ENCODE measurements around the gene PRR20C. TPM values are rescaled to one million over a fixed set of nuclear protein-coding genes. Genes with fewer than 3 reads are reported as not detected.

PRR20C gene
- total and polyA plus RNA-seq, 2 experiments from 2014 or later, result not detected

Small RNA genes within 50 kb of the gene (small RNA-seq; reads per million reads assigned to genes)
- gene PRR20FP (ENCODE audit: low replicate concordance), result not detected

Other genes with a start within 250 kb of the PRR20C start
- not detected in 2 replicates for gene PRR20A, start 13.1 kb upstream of the PRR20C start, total RNA-seq (2014; rRNA removed; shearing (Covaris generic))
- gene PRR20A, start 13.1 kb upstream of the PRR20C start, polyA plus RNA-seq (2016; fragmentation: Nextera tagmentation; extraction: Ambion mirVana), result not detected in 2 replicates
- not detected in 2 replicates for gene PRR20B, start 6.6 kb upstream of the PRR20C start, total RNA-seq (2014; rRNA removed; shearing (Covaris generic))
- not detected in 2 replicates for gene PRR20B, start 6.6 kb upstream of the PRR20C start, polyA plus RNA-seq (2016; fragmentation: Nextera tagmentation; extraction: Ambion mirVana)
- not detected in 2 replicates for gene PRR20D, start 6.6 kb downstream of the PRR20C start, total RNA-seq (2014; rRNA removed; shearing (Covaris generic))
- gene PRR20D, start 6.6 kb downstream of the PRR20C start, polyA plus RNA-seq (2016; fragmentation: Nextera tagmentation; extraction: Ambion mirVana), result not detected in 2 replicates
- not detected in 2 replicates for gene PRR20E, start 13.1 kb downstream of the PRR20C start, total RNA-seq (2014; rRNA removed; shearing (Covaris generic))
- gene PRR20E, start 13.1 kb downstream of the PRR20C start, polyA plus RNA-seq (2016; fragmentation: Nextera tagmentation; extraction: Ambion mirVana), result not detected in 2 replicates

Data from GM23338 (cell line).